Superior temporal gyrus (tissue), 1 donor: ENCODE results near the gene AVPR2.

Source experiments
- DNase-seq: peaks from one replicate; pipeline ENCODE4 v3.0.0-alpha.2; 2016; ENCODE audit errors: extremely low spot score

AVPR2 gene

GRCh38 chrX:153885968-153886903 lies 18.2 kb upstream of the AVPR2 start, which contains the start of gene L1CAM:
TSS of gene L1CAM (minus strand) at chrX:153886173. CDS start at chrX:153875836, 10,337 bp downstream.
- no peak for DNase-seq

DNA sequence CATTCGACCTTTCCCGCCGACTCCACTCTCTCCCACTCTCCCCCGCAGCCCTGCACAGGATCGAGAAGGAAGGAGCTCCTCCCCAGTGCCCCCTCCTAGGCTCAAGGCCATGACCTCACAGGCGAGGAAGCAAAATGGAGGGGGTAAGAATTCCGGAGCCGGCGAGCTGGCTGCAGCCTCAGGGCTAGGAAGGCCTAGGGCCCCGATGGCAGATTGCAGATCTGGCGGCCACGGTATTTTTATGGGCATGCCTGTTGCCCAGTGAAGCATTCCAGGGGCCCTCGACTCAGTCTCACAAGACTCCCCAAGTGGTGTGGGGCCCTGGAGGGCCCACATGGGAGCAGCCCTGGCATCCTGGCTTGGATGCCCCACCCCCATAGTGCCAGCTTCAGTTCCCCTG lies 17.6 kb upstream of the AVPR2 start:
- DNase-seq = no peak

DNA sequence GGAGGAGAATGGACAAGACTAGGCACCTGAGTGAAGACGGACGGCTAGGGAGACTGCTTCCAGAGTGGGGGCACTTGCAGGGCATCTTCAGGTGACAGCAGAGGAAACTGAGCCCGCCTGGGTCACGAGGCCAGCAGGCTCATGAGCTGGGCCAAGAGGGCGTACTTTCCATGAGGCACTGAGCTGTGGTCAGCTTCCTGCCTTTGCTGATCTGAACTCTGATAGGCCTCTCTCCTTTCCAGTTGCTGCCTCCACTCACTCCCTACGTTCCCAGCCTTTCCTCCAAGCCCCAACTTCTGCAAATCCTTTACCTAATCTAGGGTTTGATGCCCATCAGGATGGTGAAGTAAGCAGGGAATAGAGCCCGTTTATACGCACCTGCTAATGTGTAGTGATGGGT lies 17.1 kb upstream of the AVPR2 start:
- no peak for DNase-seq

- DNase-seq = no peak
Observed at GRCh38 chrX:153888344-153888743, 16.1 kb upstream of the AVPR2 start.

DNA sequence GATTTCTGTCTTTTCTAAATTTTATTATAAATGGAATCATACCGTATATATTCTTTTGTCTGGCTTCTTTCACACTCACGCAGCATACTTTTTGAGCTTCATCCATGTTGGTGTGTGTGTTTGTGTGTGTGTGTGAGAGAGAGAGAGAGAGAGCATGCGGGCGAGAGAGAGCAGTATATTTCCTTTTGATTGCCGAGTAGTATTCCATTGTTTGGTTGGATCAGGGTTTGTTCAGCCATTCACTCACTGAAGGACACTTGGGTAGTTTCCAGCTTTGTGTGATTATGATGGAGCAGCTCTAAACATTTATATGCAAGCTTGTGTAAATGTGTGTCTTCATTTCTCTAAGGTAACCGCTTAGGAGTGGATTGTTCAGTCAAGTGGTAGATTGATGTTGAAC lies 15.3 kb upstream of the AVPR2 start:
- no peak for DNase-seq

GRCh38 chrX:153897899-153898298 lies 6.6 kb upstream of the AVPR2 start:
- DNase-seq = no peak

DNA sequence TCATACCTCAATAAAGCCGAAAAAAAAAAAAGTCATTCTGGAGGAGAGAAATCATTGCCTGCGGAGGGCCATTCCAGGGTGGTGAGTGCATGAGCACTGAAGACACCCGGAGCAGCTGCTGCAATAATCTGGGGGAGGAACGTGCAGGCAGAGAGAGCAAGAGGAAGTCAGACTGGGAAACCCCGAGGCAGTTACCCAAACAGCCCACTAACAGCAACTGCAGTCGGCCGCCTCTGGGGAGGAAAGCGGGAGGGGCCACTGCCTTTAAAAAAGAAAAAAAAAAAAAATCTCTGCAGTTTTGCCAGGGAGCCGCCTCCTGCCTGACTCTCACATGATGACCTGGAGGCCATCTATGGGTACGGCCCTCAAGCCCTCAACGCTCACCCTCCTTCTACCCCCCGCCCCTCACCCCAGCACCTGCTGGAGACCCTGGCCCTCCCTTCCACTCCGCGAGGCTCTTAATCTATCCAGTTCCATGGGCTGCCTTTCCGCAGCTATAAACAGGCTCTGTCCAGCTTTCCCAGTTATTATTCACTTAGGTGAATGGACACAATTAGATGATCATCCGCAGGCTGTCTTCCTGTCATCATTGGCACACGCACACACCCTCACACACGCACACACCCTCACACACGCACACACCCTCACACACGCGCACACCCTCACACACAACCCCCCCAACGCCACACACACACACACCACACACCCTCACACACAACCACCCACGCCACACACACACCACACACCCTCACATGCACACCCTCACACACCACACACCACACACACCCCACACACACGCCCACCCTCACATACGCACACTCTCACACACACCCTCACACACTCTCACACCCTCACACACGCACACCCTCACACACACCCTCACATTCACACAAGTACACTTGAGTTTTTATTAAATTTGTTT lies 3.4 kb upstream of the AVPR2 start:
- no peak for DNase-seq

DNA sequence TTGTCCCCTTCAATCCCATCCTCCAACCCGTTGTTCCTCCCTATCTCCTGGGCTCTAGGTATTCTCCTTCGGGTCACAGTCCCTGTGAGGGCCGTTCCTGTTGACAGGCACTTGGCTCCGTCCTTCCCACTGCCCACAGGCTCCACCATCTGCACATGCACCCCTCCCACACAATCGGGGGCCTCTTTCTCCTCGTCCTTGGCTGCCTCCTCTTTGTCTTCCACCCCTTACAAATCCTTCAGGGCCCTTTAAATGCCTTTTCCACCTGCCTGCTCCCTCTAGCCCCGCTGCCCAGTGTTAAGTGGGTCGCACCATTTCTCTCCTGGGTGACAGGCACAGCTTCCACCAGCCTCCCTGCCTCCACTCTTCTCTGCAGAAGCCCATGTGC lies 2.7 kb upstream of the AVPR2 start:
- DNase-seq = no peak

- DNase-seq = no peak
Observed at GRCh38 chrX:153902385-153902784, 2.1 kb upstream of the AVPR2 start.

DNA sequence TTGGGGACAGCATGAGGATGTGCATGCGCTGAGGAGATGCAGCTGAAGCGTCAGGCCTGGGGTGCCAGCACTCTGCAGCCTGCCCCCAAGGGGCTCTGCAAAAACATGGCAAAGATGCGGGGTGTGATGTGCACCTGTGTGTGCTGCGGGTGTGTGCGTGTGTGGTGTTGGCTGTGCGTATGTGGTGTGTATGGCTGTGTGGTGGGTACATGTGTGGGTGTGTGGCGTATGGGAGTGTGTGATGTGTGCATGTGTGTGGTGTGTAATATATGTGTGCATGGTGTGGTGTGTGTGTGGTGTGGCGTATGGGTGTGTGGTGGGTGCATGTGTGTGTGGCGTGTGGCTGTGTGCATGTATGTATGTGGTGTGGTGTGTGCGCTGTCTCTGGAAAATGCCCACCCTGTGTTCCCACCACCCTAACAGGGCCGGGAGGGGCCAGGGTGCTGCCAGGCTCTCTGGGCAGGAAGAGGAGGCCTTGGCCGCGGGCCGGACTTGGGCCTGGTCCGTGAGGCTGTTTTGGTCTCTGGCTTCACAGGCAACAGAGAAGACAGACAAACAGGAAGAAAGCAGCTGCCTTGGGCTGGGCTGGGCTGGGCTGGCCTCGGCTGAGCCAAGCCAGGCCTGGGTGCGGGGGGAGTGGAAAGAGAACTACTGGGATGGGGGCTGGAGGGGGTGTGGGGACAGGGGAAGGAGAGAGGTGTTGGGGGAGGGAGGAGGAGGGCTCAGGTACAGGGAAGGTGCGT lies 1.1 kb upstream of the AVPR2 start:
- DNase-seq = no peak

DNA sequence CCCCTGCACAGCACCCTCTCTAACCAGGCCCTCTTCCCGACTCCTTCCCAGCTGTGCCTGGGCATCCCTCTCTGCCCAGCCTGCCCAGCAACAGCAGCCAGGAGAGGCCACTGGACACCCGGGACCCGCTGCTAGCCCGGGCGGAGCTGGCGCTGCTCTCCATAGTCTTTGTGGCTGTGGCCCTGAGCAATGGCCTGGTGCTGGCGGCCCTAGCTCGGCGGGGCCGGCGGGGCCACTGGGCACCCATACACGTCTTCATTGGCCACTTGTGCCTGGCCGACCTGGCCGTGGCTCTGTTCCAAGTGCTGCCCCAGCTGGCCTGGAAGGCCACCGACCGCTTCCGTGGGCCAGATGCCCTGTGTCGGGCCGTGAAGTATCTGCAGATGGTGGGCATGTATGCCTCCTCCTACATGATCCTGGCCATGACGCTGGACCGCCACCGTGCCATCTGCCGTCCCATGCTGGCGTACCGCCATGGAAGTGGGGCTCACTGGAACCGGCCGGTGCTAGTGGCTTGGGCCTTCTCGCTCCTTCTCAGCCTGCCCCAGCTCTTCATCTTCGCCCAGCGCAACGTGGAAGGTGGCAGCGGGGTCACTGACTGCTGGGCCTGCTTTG lies 1.1 kb downstream of the AVPR2 start:
- no peak for DNase-seq

GRCh38 chrX:153906126-153906917 lies 1.8 kb downstream of the AVPR2 start:
- DNase-seq = no peak

DNA sequence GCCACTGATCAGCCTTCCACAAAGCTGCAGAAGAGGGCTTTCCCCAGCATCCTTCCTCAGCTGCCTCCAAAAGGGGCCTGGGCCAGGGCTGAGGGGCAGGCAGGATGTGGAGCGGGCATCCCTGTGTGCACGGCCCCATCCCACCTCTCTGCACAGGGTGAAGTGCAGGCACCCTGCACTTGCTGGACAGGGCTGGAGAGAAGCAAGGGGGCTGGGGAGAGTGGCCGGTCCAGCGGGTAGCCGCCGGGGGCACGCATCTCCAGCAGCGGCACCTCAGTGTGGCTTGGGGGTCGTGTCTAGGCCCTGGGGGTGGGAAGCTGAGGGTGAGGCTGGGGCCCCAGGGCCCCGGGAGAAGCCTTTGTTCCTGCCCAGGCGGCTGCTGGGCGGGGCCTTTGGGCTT lies 3.0 kb downstream of the AVPR2 start:
- DNase-seq = no peak

GRCh38 chrX:153908219-153908860 lies 3.9 kb downstream of the AVPR2 start:
- DNase-seq = no peak

GRCh38 chrX:153909024-153909979 lies 4.8 kb downstream of the AVPR2 start:
- DNase-seq = no peak

GRCh38 chrX:153909980-153910360 lies 5.5 kb downstream of the AVPR2 start:
- DNase-seq = no peak

- DNase-seq = no peak
Observed at GRCh38 chrX:153910446-153910845, 6.0 kb downstream of the AVPR2 start.

- no peak for DNase-seq
Observed at GRCh38 chrX:153911798-153912197, 7.3 kb downstream of the AVPR2 start.

GRCh38 chrX:153913211-153913610 lies 8.7 kb downstream of the AVPR2 start:
- DNase-seq = no peak
